ENCODE results near the gene LCOR.

DNA sequence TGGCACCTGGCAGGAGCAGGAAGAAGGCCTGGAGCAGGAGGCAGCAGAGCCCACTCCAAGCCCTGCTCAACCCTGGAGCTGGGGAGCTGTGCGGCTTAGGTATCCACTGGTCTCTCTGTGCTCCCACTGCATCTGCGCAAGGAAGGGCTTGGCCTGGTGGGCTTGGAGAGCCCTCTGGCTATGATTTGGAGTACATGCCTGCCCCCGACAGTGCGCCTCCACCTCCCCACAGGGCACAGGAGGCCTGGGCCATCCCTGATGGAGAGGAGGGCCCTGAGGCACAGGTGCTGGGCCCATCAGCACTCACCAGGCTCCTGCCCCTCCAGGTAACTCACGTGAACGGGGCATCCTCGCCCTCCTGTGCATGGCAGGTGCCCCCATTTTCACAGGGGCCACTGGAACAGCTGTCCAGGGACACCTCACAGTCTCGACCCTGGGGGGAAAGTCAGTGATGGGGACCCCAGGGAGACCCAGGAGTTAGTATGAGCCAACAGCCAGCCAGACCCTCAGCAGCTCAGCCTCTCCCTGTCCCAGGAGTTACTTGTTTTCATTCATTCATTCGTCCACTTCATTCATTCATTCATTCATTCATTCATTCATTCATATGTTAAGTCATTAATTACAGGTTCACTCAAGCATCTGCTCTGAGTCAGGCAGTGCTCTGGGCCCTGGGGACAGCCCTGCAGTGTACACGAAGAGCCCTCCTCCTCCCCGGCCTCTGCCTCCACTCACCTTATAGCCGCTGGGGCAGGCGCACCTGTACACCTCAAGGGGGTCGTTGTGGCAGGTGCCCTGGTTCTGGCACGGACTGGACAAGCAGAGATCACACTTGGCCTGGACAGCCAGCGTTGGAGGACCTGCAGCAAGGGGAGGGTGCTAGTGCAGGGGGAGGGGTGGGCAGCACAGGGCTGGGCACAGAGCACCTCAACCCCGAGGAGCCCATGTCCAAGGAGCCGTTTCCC lies 186.4 kb downstream of the LCOR start:
- TF ChIP-seq, protein P1, sequence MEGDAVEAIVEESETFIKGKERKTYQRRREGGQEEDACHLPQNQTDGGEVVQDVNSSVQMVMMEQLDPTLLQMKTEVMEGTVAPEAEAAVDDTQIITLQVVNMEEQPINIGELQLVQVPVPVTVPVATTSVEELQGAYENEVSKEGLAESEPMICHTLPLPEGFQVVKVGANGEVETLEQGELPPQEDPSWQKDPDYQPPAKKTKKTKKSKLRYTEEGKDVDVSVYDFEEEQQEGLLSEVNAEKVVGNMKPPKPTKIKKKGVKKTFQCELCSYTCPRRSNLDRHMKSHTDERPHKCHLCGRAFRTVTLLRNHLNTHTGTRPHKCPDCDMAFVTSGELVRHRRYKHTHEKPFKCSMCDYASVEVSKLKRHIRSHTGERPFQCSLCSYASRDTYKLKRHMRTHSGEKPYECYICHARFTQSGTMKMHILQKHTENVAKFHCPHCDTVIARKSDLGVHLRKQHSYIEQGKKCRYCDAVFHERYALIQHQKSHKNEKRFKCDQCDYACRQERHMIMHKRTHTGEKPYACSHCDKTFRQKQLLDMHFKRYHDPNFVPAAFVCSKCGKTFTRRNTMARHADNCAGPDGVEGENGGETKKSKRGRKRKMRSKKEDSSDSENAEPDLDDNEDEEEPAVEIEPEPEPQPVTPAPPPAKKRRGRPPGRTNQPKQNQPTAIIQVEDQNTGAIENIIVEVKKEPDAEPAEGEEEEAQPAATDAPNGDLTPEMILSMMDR (IDR thresholded peaks at IDR 0.05) = no peak
- no peak for TF ChIP-seq POLR2A (IDR thresholded peaks at IDR 0.05)

Data from thyroid gland (tissue), 4 donors.